ENCODE measurements around the gene ADAMTS3. TPM values are rescaled to one million over a fixed set of nuclear protein-coding genes. Genes with fewer than 3 reads are reported as not detected.

The ADAMTS3 gene
- polyA plus RNA-seq, 1 donor (not counting 4 experiments of a cell fraction or from before 2014, with no cell fraction given) = 0.09 TPM

DNA sequence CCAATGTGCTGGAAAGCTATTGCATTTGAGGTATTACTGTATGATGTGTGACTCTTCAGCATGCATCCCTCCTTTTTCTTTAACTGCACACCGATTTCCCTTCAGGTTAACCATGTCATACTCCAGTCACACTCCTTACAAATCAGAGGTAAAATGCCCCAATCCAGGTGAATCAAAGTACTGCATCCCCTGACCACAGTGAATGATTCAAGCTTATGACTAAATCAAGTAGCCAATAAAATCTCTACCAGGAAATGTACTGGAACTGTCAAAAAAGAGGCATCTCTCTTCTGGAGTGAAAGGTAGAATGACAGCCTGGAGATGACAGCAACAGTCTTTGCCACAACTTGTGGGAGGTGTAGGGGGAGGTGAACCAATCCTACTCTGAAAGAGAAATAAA lies 10.4 kb downstream of the ADAMTS3 start:
- H3K27me3 ChIP-seq (ENCODE audit: control insufficient read depth, extremely low read depth, insufficient read depth, low read length) = no peaks in the 10 kb centered on the region
- FAIRE-seq = no peak
- dilution Hi-C loops (cut with MboI; ENCODE audit: extremely low pct_ligation_motif_present, low sequenced_read_pairs) = no loop called here
- H3K79me2 ChIP-seq (ENCODE audit: control insufficient read depth, insufficient read depth, low read length) = no peaks in the 10 kb centered on the region
- H3K4me2 ChIP-seq (ENCODE audit: control insufficient read depth, extremely low read depth, insufficient read depth, low read depth, low read length) = no peak overlapping the region
- no peak overlapping the region for H3K27ac ChIP-seq (ENCODE audit: control insufficient read depth, insufficient read depth, low read length)
- H3K36me3 ChIP-seq (ENCODE audit: control insufficient read depth in 2 of 2, extremely low read depth in 1 of 2, insufficient read depth in 2 of 2, low read length in 2 of 2) = no peaks in the 10 kb centered on the region
- no peaks in the 10 kb centered on the region for H4K20me1 ChIP-seq (ENCODE audit: control insufficient read depth, extremely low read depth, insufficient read depth, low read length)
- TF ChIP-seq EZH2 (IDR thresholded peaks at IDR 0.05; ENCODE audit: low read length) = no peak
- TF ChIP-seq CTCF (optimal IDR thresholded peaks at IDR 0.05 in 1 of 3, IDR thresholded peaks at IDR 0.05 in 1 of 3, conservative IDR thresholded peaks at IDR 0.05 in 1 of 3; ENCODE audit: extremely low read depth in 1 of 3, insufficient read depth in 2 of 3, low read length in 3 of 3) = no peak
- no peak overlapping the region for H3K4me3 ChIP-seq (ENCODE audit: control insufficient read depth in 2 of 3, extremely low read depth in 1 of 3, insufficient read depth in 2 of 3, low read depth in 1 of 3, low read length in 3 of 3)
- H3K4me1 ChIP-seq (ENCODE audit: control insufficient read depth, extremely low read depth, insufficient read depth, low read length) = no peaks in the 10 kb centered on the region
- H3K9me1 ChIP-seq (ENCODE audit: control insufficient read depth, extremely low read depth, insufficient read depth, low read length) = no peaks in the 10 kb centered on the region
- H3K9me3 ChIP-seq (ENCODE audit: control insufficient read depth, low read depth, low read length) = no peaks in the 10 kb centered on the region
- H2AFZ ChIP-seq (ENCODE audit: control insufficient read depth, low read length) = no peak overlapping the region
- DNase-seq (ENCODE audit: low read depth, low spot score) = no peak
- H3K9ac ChIP-seq (ENCODE audit: control insufficient read depth, extremely low read depth, insufficient read depth, low read length) = no peak overlapping the region

DNA sequence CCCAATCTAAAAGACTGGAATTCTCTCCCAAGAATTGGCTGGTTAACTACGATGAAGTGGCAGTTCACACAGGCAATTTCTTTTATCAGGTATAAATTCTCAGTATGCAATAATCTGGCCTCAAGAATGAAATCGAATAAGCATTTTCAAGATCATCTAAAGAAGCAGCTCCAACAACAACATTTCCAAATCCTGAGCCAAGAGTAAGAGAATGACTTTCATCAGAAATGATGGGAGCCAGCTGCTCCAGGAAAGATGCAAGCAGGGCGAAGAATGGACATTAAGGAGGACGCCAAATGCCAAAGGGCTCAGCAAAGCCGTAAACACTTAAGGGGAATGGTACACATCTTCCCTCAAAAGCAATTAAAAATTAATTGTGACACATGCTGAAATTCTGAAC lies 12.0 kb downstream of the ADAMTS3 start:
- H3K27ac ChIP-seq (ENCODE audit: control insufficient read depth, insufficient read depth, low read length) = no peak overlapping the region
- no peaks in the 10 kb centered on the region for H3K79me2 ChIP-seq (ENCODE audit: control insufficient read depth, insufficient read depth, low read length)
- H4K20me1 ChIP-seq (ENCODE audit: control insufficient read depth, extremely low read depth, insufficient read depth, low read length) = no peaks in the 10 kb centered on the region
- no peaks in the 10 kb centered on the region for H3K9me3 ChIP-seq (ENCODE audit: control insufficient read depth, low read depth, low read length)
- no peak overlapping the region for H3K9ac ChIP-seq (ENCODE audit: control insufficient read depth, extremely low read depth, insufficient read depth, low read length)
- dilution Hi-C loops (cut with MboI; ENCODE audit: extremely low pct_ligation_motif_present, low sequenced_read_pairs) = no loop called here
- no peaks in the 10 kb centered on the region for H3K27me3 ChIP-seq (ENCODE audit: control insufficient read depth, extremely low read depth, insufficient read depth, low read length)
- TF ChIP-seq CTCF (optimal IDR thresholded peaks at IDR 0.05 in 1 of 3, IDR thresholded peaks at IDR 0.05 in 1 of 3, conservative IDR thresholded peaks at IDR 0.05 in 1 of 3; ENCODE audit: extremely low read depth in 1 of 3, insufficient read depth in 2 of 3, low read length in 3 of 3) (no peak), EZH2 (IDR thresholded peaks at IDR 0.05; ENCODE audit: low read length) (no peak)
- DNase-seq (ENCODE audit: low read depth, low spot score) = no peak
- no peaks in the 10 kb centered on the region for H3K4me1 ChIP-seq (ENCODE audit: control insufficient read depth, extremely low read depth, insufficient read depth, low read length)
- H3K36me3 ChIP-seq (ENCODE audit: control insufficient read depth in 2 of 2, extremely low read depth in 1 of 2, insufficient read depth in 2 of 2, low read length in 2 of 2) = no peaks in the 10 kb centered on the region
- no peak overlapping the region for H3K4me3 ChIP-seq (ENCODE audit: control insufficient read depth in 2 of 3, extremely low read depth in 1 of 3, insufficient read depth in 2 of 3, low read depth in 1 of 3, low read length in 3 of 3)
- no peak for FAIRE-seq
- no peaks in the 10 kb centered on the region for H3K9me1 ChIP-seq (ENCODE audit: control insufficient read depth, extremely low read depth, insufficient read depth, low read length)
- no peak overlapping the region for H3K4me2 ChIP-seq (ENCODE audit: control insufficient read depth, extremely low read depth, insufficient read depth, low read depth, low read length)
- no peak overlapping the region for H2AFZ ChIP-seq (ENCODE audit: control insufficient read depth, low read length)

Data from keratinocyte (primary cell).